Liver (tissue), 9 donors: Measurements from ENCODE around the gene THSD4. TPM values are rescaled to one million over a fixed set of nuclear protein-coding genes. Genes with fewer than 3 reads are reported as not detected.
A peak's percentile ranks its signal among the peaks of the same experiment; 100 is the strongest.

Experiments
- DNase-seq: peaks from one replicate; pipeline ENCODE4 v3.0.0-alpha.2; 2017; ENCODE audit warnings: low spot score
- H3K27ac ChIP-seq, 2 donors: one replicate each; pipeline ENCODE4 v1.7.0; 2013; ENCODE audit warnings: inconsistent platforms in 2 of 2, low read length in 2 of 2, control low read depth in 1 of 2, low read depth in 1 of 2, mild to moderate bottlenecking in 1 of 2
- H3K27me3 ChIP-seq, 4 donors: one replicate each; pipeline versions ENCODE4 v1.6.1 to v1.7.0; 2013; ENCODE audit warnings: low read length in 3 of 4, inconsistent platforms in 1 of 4, mild to moderate bottlenecking in 1 of 4, moderate library complexity in 1 of 4; ENCODE audit not compliant: control insufficient read depth in 4 of 4, insufficient read depth in 4 of 4
- H3K36me3 ChIP-seq, 4 donors: one replicate each; pipeline versions ENCODE4 v1.6.1 to v1.7.0; 2013; ENCODE audit warnings: low read length in 3 of 4, mild to moderate bottlenecking in 3 of 4, low read depth in 1 of 4, moderate library complexity in 1 of 4; ENCODE audit not compliant: control insufficient read depth in 4 of 4, insufficient read depth in 3 of 4
- H3K4me1 ChIP-seq, 4 donors: one replicate each; pipeline versions ENCODE4 v1.6.1 to v1.7.0; 2013; ENCODE audit warnings: low read length in 3 of 4, mild to moderate bottlenecking in 3 of 4, moderate library complexity in 1 of 4; ENCODE audit not compliant: control insufficient read depth in 4 of 4, insufficient read depth in 4 of 4
- H3K4me3 ChIP-seq, 3 donors: one replicate each; pipeline versions ENCODE4 v1.6.1 to v1.7.0; 2013; ENCODE audit warnings: low read length in 3 of 3, control low read depth in 1 of 3, low read depth in 1 of 3, mild to moderate bottlenecking in 1 of 3
- H3K9ac ChIP-seq, 2 donors: one replicate each; pipeline ENCODE4 v1.7.0; 2013; ENCODE audit warnings: low read length in 2 of 2, mild to moderate bottlenecking in 2 of 2, moderate library complexity in 2 of 2, control low read depth in 1 of 2, low read depth in 1 of 2
- H3K9me3 ChIP-seq, 4 donors: one replicate each; pipeline versions ENCODE4 v1.6.1 to v1.7.0; 2013; ENCODE audit warnings: low read length in 3 of 4; ENCODE audit not compliant: control insufficient read depth in 4 of 4
- EGR1 ChIP-seq, 2 donors: IDR thresholded peaks; 2 replicates each; pipeline ENCODE4 v1.6.1; 2016 to 2018; ENCODE audit warnings: antibody characterized with exemption in 2 of 2, low read depth in 2 of 2
- FOXA1 ChIP-seq: IDR thresholded peaks from 2 replicates; pipeline ENCODE4 v1.6.1; 2016; ENCODE audit warnings: antibody characterized with exemption
- FOXA2 ChIP-seq: IDR thresholded peaks from 2 replicates; pipeline ENCODE4 v1.6.1; 2016; ENCODE audit warnings: antibody characterized with exemption
- GABPA ChIP-seq, 2 donors: IDR thresholded peaks in 1 of 2; conservative IDR thresholded peaks in 1 of 2; 2 replicates each; pipeline ENCODE4 v1.6.1; 2016; ENCODE audit warnings: antibody characterized with exemption in 2 of 2, mild to moderate bottlenecking in 1 of 2, moderate library complexity in 1 of 2
- HNF4A ChIP-seq, 2 donors: conservative IDR thresholded peaks; 2 replicates each; pipeline ENCODE4 v1.6.1; 2016; ENCODE audit warnings: antibody characterized with exemption in 2 of 2, mild to moderate bottlenecking in 2 of 2
- HNF4G ChIP-seq: IDR thresholded peaks from 2 replicates; pipeline ENCODE4 v1.6.1; 2016; ENCODE audit warnings: antibody characterized with exemption
- JUND ChIP-seq, 2 donors: IDR thresholded peaks; 2 replicates each; pipeline ENCODE4 v1.6.1; 2016; ENCODE audit warnings: antibody characterized with exemption in 2 of 2
- NR2F2 ChIP-seq: IDR thresholded peaks from 2 replicates; pipeline ENCODE4 v1.6.1; 2016; ENCODE audit warnings: antibody characterized with exemption
- RXRA ChIP-seq, 2 donors: IDR thresholded peaks; 2 replicates each; pipeline ENCODE4 v1.6.1; 2017 to 2018; ENCODE audit warnings: antibody characterized with exemption in 2 of 2, mild to moderate bottlenecking in 1 of 2
- YY1 ChIP-seq: IDR thresholded peaks from 2 replicates; pipeline ENCODE4 v1.6.1; 2016; ENCODE audit warnings: antibody characterized with exemption, mild to moderate bottlenecking
- WGBS: extraction: QIAGEN DNeasy Blood & Tissue Kit; methylation state at CpG from one replicate; pipeline ENCODE4 v1.1.7; 2013; 5-methylcytosine and 5-hydroxymethylcytosine counted together
- polyA plus RNA-seq, 2 donors: library from polyadenylated mRNA; stranded (reverse) in 1 of 2; unstranded in 1 of 2; fragments of 200-250 nt in 1 of 2; fragments of >200 nt in 1 of 2; fragmentation: Nextera tagmentation in 1 of 2; extraction: Ambion mirVana in 1 of 2; gene quantifications; one replicate each; pipeline versions ENCODE4 v1.2.1 to v1.2.3, GENCODE V29; 2013 to 2015
- total RNA-seq, 2 donors: library from RNA; depleted of rRNA; stranded (reverse); fragments of >200 nt; gene quantifications; one replicate each; pipeline ENCODE4 v1.2.3, GENCODE V29; 2014
- TF ChIP-seq, protein P1 (sequence below): fragments of 150-350 bp; IDR thresholded peaks from 2 replicates; pipeline ENCODE4 v1.5.1; 2017; ENCODE audit warnings: improper control_type of control experiment, low read depth, low read length; ENCODE audit not compliant: missing input control
- TF ChIP-seq, protein P2 (sequence below): IDR thresholded peaks from 2 replicates; pipeline ENCODE4 v1.6.1; 2016; ENCODE audit warnings: antibody characterized with exemption
- TF ChIP-seq, protein P3 (sequence below): IDR thresholded peaks from 2 replicates; pipeline ENCODE4 v1.6.1; 2016; ENCODE audit warnings: antibody characterized with exemption, mild to moderate bottlenecking
- TF ChIP-seq, protein P4 (sequence below): IDR thresholded peaks from 2 replicates; pipeline ENCODE4 v1.6.1; 2016; ENCODE audit warnings: antibody characterized with exemption
- donor health status: healthy.
- donor health status: healthy.
- donor health status: healthy.
- donor health status: healthy.
- donor health status: healthy.

Gene THSD4
- total and polyA plus RNA-seq, 4 donors = 0.23 to 11.5 (median 1.9) TPM

DNA sequence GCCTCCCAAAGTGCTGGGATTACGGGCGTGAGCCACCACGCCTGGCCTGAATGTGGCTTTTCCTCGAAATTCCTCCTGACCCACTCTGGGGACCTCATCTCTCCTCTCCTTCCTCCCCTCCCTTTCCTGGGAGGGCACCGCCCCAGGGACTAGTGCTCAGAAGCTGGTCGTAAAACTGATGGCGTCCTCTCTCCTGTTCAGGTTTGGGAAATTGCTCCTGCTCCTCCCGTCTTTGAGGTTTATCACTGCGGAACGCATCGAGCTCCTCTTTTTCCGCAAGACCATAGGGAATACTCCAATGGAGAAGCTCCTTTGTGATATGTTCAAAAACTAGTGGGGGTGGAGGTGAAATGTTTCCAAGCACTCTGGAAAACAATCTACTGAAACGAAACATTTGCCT is 702.1 kb downstream of the THSD4 start (continued):
- TF ChIP-seq, protein P1, sequence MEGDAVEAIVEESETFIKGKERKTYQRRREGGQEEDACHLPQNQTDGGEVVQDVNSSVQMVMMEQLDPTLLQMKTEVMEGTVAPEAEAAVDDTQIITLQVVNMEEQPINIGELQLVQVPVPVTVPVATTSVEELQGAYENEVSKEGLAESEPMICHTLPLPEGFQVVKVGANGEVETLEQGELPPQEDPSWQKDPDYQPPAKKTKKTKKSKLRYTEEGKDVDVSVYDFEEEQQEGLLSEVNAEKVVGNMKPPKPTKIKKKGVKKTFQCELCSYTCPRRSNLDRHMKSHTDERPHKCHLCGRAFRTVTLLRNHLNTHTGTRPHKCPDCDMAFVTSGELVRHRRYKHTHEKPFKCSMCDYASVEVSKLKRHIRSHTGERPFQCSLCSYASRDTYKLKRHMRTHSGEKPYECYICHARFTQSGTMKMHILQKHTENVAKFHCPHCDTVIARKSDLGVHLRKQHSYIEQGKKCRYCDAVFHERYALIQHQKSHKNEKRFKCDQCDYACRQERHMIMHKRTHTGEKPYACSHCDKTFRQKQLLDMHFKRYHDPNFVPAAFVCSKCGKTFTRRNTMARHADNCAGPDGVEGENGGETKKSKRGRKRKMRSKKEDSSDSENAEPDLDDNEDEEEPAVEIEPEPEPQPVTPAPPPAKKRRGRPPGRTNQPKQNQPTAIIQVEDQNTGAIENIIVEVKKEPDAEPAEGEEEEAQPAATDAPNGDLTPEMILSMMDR = no peak
- TF ChIP-seq HNF4A (conservative IDR thresholded peaks at IDR 0.05) (no peak), JUND (IDR thresholded peaks at IDR 0.05) (no peak), FOXA1 (no peak), HNF4G (no peak), RXRA (IDR thresholded peaks at IDR 0.05) (no peak), FOXA2 (no peak), YY1 (no peak)

DNA sequence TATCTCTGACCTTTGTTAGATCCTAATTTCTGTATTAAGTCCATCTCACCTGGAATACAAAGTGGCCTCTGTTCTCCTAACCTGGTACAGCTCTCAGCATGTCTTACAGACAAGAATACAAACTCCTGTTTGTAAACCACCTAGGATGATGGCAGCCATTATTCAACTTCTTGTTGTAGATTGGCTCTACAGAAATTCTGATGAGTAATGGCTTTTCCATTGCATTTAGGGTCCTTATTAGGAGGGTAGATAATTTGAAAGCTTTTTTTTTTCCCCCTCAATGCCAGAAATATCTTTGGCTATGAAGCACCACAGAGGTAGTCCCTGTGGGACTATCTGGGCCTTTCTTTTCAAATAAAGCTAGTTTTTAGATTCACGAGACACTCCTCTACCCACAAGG is 704.9 kb downstream of the THSD4 start:
- no peaks in the 10 kb centered on the region for H3K4me1 ChIP-seq
- no peak overlapping the region for H3K9ac ChIP-seq
- peaks cover 0 to 19% (median 12%) of the 10 kb centered on the region in 4 donors for H3K36me3 ChIP-seq
- no peaks in the 10 kb centered on the region for H3K27me3 ChIP-seq
- peaks cover 17 to 42% (median 28%) of the 10 kb centered on the region in 4 donors for H3K9me3 ChIP-seq
- no peak overlapping the region for H3K27ac ChIP-seq
- no peak overlapping the region for H3K4me3 ChIP-seq
- WGBS = 84% methylated on average over 1 of the region's 1 CpG
- TF ChIP-seq, protein P2, sequence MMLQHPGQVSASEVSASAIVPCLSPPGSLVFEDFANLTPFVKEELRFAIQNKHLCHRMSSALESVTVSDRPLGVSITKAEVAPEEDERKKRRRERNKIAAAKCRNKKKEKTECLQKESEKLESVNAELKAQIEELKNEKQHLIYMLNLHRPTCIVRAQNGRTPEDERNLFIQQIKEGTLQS = no peak
- TF ChIP-seq RXRA (IDR thresholded peaks at IDR 0.05) = no peak
- no peak for DNase-seq

DNA sequence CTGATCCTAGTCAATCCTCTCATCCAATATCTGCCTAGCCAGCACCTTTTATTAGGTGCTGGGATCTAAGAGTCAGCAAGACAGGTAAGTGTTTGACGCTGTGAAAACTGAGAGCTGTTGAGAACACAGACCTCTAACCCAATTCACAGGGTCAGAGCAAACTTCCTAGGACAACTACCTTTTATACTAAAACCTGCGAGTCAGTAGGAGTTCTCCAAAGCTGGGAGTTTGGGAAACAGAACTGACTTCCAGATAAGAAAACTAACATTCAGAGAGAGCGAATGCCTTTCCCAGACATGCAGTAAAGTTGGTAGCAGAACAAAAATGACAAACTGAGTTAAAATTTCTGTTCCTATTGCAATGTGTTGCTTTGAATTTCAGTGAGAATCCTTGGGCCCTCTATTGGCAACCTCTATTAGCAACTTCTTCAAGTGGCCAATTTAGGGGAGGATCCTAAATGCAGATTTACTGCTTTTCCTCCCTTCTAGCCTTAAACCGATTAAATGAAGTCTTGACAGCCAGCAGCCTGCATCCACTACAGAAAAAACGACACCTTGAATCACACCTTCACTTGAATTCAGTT is 706.4 kb downstream of the THSD4 start:
- 90% methylated on average over 5 of the region's 5 CpGs for WGBS
- Histone ChIP-seq H3K27me3 (no peaks in the 10 kb centered on the region), H3K27ac (no peak overlapping the region), H3K9ac (no peak overlapping the region), H3K36me3 (peaks cover 1 to 26% (median 18%) of the 10 kb centered on the region in 4 donors), H3K9me3 (peaks cover 17 to 42% (median 30%) of the 10 kb centered on the region in 4 donors), H3K4me1 (no peaks in the 10 kb centered on the region), H3K4me3 (peak overlapping the region in 2 of 3 donors; percentile 16 to 42)
- no peak for TF ChIP-seq JUND (IDR thresholded peaks at IDR 0.05)
- no peak for TF ChIP-seq NR2F2
- TF ChIP-seq EGR1 (IDR thresholded peaks at IDR 0.05; ENCODE audit: low read depth in 2 of 2) = no peak
- DNase-seq = no peak

DNA sequence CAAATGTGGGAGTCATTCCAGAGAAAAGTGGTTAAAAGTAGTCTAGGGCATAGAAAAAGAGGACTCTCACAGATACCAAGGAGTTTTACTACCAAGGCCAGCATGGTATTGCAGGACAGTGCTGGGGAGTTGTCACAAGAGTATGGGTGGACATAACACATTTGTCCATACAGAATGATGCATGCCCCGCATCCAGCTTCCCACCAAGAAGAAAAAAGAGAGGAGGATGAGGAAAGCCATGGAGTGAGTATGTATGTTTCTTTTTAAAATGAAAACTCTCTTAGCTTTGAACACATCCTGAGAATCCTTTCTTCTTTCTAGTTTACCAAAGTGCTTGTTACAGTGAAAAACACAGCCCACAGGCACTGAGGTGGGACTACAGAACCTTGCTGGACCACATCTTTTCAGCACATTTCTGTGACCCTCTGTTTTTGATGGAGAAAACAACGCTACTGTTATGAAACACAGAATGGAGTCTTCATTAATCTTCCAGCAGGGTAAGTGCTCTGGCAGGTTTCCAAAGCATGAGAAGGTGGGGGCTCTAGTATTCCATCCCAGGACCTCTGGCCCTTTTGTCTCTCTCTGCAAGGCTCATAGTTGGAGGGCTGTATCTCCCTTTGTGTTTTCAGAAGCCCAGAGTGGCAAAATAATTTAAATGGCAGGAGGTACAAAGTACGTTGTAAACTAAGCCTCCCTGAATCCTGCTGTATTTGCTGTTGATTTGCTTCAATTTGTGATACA is 707.8 kb downstream of the THSD4 start:
- peaks cover 15 to 42% (median 30%) of the 10 kb centered on the region in 4 donors for H3K9me3 ChIP-seq
- H3K36me3 ChIP-seq = peaks cover 1 to 40% (median 31%) of the 10 kb centered on the region in 4 donors
- H3K4me3 ChIP-seq = peak overlapping the region in 1 of 3 donors; percentile 26

More for the DNA sequence above, 707.8 kb downstream of the THSD4 start:
- TF ChIP-seq, protein P3, sequence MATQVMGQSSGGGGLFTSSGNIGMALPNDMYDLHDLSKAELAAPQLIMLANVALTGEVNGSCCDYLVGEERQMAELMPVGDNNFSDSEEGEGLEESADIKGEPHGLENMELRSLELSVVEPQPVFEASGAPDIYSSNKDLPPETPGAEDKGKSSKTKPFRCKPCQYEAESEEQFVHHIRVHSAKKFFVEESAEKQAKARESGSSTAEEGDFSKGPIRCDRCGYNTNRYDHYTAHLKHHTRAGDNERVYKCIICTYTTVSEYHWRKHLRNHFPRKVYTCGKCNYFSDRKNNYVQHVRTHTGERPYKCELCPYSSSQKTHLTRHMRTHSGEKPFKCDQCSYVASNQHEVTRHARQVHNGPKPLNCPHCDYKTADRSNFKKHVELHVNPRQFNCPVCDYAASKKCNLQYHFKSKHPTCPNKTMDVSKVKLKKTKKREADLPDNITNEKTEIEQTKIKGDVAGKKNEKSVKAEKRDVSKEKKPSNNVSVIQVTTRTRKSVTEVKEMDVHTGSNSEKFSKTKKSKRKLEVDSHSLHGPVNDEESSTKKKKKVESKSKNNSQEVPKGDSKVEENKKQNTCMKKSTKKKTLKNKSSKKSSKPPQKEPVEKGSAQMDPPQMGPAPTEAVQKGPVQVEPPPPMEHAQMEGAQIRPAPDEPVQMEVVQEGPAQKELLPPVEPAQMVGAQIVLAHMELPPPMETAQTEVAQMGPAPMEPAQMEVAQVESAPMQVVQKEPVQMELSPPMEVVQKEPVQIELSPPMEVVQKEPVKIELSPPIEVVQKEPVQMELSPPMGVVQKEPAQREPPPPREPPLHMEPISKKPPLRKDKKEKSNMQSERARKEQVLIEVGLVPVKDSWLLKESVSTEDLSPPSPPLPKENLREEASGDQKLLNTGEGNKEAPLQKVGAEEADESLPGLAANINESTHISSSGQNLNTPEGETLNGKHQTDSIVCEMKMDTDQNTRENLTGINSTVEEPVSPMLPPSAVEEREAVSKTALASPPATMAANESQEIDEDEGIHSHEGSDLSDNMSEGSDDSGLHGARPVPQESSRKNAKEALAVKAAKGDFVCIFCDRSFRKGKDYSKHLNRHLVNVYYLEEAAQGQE = no peak
- TF ChIP-seq, protein P2 = no peak
- TF ChIP-seq EGR1 (IDR thresholded peaks at IDR 0.05; ENCODE audit: low read depth in 2 of 2) (no peak), GABPA (IDR thresholded peaks at IDR 0.05 in 1 of 2, conservative IDR thresholded peaks at IDR 0.05 in 1 of 2) (no peak), HNF4A (conservative IDR thresholded peaks at IDR 0.05) (no peak), NR2F2 (no peak), RXRA (IDR thresholded peaks at IDR 0.05) (no peak), YY1 (no peak)
- TF ChIP-seq, protein P4, sequence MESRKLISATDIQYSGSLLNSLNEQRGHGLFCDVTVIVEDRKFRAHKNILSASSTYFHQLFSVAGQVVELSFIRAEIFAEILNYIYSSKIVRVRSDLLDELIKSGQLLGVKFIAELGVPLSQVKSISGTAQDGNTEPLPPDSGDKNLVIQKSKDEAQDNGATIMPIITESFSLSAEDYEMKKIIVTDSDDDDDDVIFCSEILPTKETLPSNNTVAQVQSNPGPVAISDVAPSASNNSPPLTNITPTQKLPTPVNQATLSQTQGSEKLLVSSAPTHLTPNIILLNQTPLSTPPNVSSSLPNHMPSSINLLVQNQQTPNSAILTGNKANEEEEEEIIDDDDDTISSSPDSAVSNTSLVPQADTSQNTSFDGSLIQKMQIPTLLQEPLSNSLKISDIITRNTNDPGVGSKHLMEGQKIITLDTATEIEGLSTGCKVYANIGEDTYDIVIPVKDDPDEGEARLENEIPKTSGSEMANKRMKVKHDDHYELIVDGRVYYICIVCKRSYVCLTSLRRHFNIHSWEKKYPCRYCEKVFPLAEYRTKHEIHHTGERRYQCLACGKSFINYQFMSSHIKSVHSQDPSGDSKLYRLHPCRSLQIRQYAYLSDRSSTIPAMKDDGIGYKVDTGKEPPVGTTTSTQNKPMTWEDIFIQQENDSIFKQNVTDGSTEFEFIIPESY = no peak
- 98% methylated on average over 3 of the region's 3 CpGs for WGBS
- Histone ChIP-seq H3K9ac (no peak overlapping the region), H3K27ac (no peak overlapping the region), H3K4me1 (no peaks in the 10 kb centered on the region), H3K27me3 (no peaks in the 10 kb centered on the region)
- DNase-seq = no peak
